Measurements from ENCODE around the gene TSPYL1. TPM values are rescaled to one million over a fixed set of nuclear protein-coding genes. Genes with fewer than 3 reads are reported as not detected.

TSPYL1 gene
- total RNA-seq, 4 donors from 2014 or later = 17.4 to 94.9 (median 57.7) TPM

DNA sequence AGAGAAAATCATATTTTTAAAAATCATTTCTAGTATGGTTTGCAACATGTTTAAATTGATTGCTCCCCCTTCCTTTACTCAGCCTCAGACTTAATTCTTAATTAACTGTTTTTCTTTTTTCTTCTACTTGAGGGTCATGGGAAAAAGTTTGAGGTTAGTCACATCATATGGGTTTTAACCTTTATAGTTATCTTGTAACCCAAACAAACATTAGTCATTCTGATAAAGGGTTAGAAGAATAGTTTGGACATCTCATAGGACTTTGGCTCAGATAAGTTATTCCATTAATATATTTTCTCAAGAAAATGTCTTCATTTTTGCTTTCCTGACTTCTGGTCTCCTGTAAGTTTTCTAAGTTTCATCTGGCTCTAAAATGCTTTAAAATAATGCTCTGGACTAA, 34.5 kb upstream of the TSPYL1 start:
- intact Hi-C loops (cut with DNase I; ENCODE audit: low total_unique reads) = no loop called here
- no peaks in the 10 kb centered on the region for H3K27me3 ChIP-seq

DNA sequence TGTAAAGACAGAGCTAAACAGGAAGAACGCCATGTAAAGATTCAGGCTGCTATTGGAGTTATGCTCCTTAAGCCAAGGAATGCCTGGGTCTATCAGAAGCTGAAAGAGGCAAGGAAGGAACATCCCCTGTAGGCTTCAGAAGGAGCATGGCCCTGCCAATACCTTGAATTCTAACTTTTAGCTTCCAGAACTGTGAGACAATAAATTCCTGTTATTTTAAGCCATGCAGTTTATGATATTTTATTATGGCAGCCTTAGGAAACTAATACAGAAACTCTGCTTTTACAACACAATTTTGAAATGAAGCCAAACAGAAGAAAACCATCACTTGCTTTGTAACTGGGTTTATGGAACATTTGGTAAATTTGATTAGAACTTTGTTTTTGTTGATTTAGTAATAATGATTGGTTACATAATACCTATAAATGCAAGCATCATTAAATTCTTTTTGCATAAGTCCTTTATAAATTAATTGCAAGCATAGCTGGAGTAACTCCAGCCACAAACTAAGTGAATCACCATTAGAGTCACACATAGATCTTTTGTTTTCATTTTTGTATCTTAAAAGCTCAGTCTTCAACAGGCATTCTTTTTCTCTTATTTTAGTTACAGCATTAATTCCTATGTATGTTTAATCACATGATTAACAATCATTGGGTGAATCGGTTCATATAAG, 33.5 kb upstream of the TSPYL1 start:
- DNase-seq = no peak
- intact Hi-C loops (cut with DNase I; ENCODE audit: low total_unique reads) = no loop called here
- no peak overlapping the region for H3K4me3 ChIP-seq
- no peak for TF ChIP-seq POLR2A (IDR thresholded peaks at IDR 0.05)
- H3K27me3 ChIP-seq = no peaks in the 10 kb centered on the region
- H3K4me1 ChIP-seq = no peaks in the 10 kb centered on the region
- H3K27ac ChIP-seq = no peak overlapping the region
- no peaks in the 10 kb centered on the region for H3K9me3 ChIP-seq
- H3K36me3 ChIP-seq = no peaks in the 10 kb centered on the region

More for the DNA sequence above, 34.5 kb upstream of the TSPYL1 start:
- DNase-seq = no peak
- no peaks in the 10 kb centered on the region for H3K9me3 ChIP-seq
- no peak overlapping the region for H3K27ac ChIP-seq
- H3K36me3 ChIP-seq = no peaks in the 10 kb centered on the region
- no peaks in the 10 kb centered on the region for H3K4me1 ChIP-seq
- TF ChIP-seq POLR2A (IDR thresholded peaks at IDR 0.05) = no peak
- TF ChIP-seq, protein P1, sequence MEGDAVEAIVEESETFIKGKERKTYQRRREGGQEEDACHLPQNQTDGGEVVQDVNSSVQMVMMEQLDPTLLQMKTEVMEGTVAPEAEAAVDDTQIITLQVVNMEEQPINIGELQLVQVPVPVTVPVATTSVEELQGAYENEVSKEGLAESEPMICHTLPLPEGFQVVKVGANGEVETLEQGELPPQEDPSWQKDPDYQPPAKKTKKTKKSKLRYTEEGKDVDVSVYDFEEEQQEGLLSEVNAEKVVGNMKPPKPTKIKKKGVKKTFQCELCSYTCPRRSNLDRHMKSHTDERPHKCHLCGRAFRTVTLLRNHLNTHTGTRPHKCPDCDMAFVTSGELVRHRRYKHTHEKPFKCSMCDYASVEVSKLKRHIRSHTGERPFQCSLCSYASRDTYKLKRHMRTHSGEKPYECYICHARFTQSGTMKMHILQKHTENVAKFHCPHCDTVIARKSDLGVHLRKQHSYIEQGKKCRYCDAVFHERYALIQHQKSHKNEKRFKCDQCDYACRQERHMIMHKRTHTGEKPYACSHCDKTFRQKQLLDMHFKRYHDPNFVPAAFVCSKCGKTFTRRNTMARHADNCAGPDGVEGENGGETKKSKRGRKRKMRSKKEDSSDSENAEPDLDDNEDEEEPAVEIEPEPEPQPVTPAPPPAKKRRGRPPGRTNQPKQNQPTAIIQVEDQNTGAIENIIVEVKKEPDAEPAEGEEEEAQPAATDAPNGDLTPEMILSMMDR (IDR thresholded peaks at IDR 0.05) = no peak
- H3K4me3 ChIP-seq = no peak overlapping the region

GRCh38 chr6:116309657-116310056, 29.9 kb upstream of the TSPYL1 start:
- DNase-seq = no peak
- Histone ChIP-seq H3K4me1 (no peaks in the 10 kb centered on the region), H3K4me3 (no peak overlapping the region), H3K9me3 (no peaks in the 10 kb centered on the region), H3K36me3 (no peaks in the 10 kb centered on the region), H3K27me3 (no peaks in the 10 kb centered on the region), H3K27ac (no peak overlapping the region)
- no peak for TF ChIP-seq POLR2A (IDR thresholded peaks at IDR 0.05)
- TF ChIP-seq, protein P1 (IDR thresholded peaks at IDR 0.05) = no peak
- intact Hi-C loops (cut with DNase I; ENCODE audit: low total_unique reads) = no loop called here

DNA sequence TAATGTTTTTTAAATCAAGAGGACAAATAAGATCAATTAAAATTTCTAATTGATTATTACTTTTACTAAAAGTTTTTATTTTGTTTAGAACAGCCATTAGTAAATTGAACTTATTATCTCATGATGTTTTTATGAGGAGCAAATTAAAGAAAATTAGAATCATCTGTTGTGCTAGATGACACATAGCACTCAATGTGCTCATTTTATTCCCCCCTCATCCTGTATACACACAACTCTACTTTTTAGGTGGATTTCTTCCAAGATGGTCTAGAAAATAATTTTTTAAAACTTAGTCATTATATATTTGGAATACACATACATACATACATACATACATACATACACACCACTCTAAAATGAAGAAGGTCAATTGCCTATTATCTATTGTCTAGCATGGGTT, 29.3 kb upstream of the TSPYL1 start:
- DNase-seq = no peak
- Histone ChIP-seq H3K4me1 (no peaks in the 10 kb centered on the region), H3K4me3 (no peak overlapping the region), H3K27ac (no peak overlapping the region), H3K27me3 (no peaks in the 10 kb centered on the region), H3K9me3 (no peaks in the 10 kb centered on the region), H3K36me3 (no peaks in the 10 kb centered on the region)
- intact Hi-C loops (cut with DNase I; ENCODE audit: low total_unique reads) = no loop called here
- TF ChIP-seq, protein P1 (IDR thresholded peaks at IDR 0.05) = no peak
- TF ChIP-seq POLR2A (IDR thresholded peaks at IDR 0.05) = no peak

DNA sequence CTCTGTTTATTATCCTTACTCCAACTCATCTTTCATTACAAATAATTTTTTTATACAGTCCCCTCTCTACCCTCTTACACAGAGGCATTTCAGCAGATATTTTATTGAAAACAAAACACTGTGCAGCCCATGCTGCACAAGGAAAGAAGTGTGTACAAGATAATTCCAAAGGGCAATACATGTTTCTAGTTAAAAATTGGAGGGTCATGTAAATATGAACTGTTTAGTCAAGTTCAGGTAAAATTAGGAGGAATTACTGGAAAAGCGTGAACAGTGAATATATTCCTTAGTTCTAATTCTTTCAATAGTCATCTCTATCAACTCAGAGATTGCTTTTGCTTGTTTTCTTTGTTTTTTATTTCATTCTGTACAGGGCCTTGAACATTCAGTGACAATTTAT, 27.9 kb upstream of the TSPYL1 start:
- intact Hi-C loops (cut with DNase I; ENCODE audit: low total_unique reads) = no loop called here

More for the DNA sequence above, 27.9 kb upstream of the TSPYL1 start:
- Histone ChIP-seq H3K27me3 (no peaks in the 10 kb centered on the region), H3K4me3 (no peak overlapping the region), H3K9me3 (no peaks in the 10 kb centered on the region), H3K4me1 (no peaks in the 10 kb centered on the region), H3K36me3 (no peaks in the 10 kb centered on the region), H3K27ac (no peak overlapping the region)
- TF ChIP-seq, protein P1 (IDR thresholded peaks at IDR 0.05) = no peak
- TF ChIP-seq POLR2A (IDR thresholded peaks at IDR 0.05) = no peak
- DNase-seq = no peak

Data from uterus (tissue), 4 donors.